ENCODE data around the gene AAK1. TPM values are rescaled to one million over a fixed set of nuclear protein-coding genes. Genes with fewer than 3 reads are reported as not detected.

AAK1 gene
- total RNA-seq, 1 donor from 2014 or later, result 68.2 TPM

GRCh38 chr2:69462780-69463179 is 180.8 kb downstream of the AAK1 start:
- no peak for DNase-seq
- Mint-ChIP-seq H3K36me3 (ENCODE audit: unreplicated experiment) (peaks cover 4% of the 10 kb centered on the region), H3K4me3 (ENCODE audit: unreplicated experiment) (no peak overlapping the region), H3K27ac (ENCODE audit: unreplicated experiment) (no peak overlapping the region), H3K9me3 (ENCODE audit: unreplicated experiment) (peaks cover 8% of the 10 kb centered on the region), H3K27me3 (ENCODE audit: unreplicated experiment) (no peaks in the 10 kb centered on the region), H3K4me1 (ENCODE audit: low read depth, unreplicated experiment) (peaks cover 23% of the 10 kb centered on the region)
- no peak for TF ChIP-seq CTCF (IDR thresholded peaks at IDR 0.05; ENCODE audit: partially characterized antibody, unreplicated experiment)

- H3K27ac Mint-ChIP-seq (ENCODE audit: unreplicated experiment), result no peak overlapping the region
- no peak for DNase-seq
- H3K27me3 Mint-ChIP-seq (ENCODE audit: unreplicated experiment), result no peaks in the 10 kb centered on the region
- peaks cover 4% of the 10 kb centered on the region for H3K36me3 Mint-ChIP-seq (ENCODE audit: unreplicated experiment)
- no peak for TF ChIP-seq CTCF (IDR thresholded peaks at IDR 0.05; ENCODE audit: partially characterized antibody, unreplicated experiment)
- peaks cover 7% of the 10 kb centered on the region for H3K9me3 Mint-ChIP-seq (ENCODE audit: unreplicated experiment)
- H3K4me3 Mint-ChIP-seq (ENCODE audit: unreplicated experiment), result no peak overlapping the region
- peaks cover 22% of the 10 kb centered on the region for H3K4me1 Mint-ChIP-seq (ENCODE audit: low read depth, unreplicated experiment)
Observed at GRCh38 chr2:69461404-69461803, 182.1 kb downstream of the AAK1 start.

- Mint-ChIP-seq H3K9me3 (ENCODE audit: unreplicated experiment) (peaks cover 3% of the 10 kb centered on the region), H3K27me3 (ENCODE audit: unreplicated experiment) (no peaks in the 10 kb centered on the region), H3K4me1 (ENCODE audit: low read depth, unreplicated experiment) (peaks cover 7% of the 10 kb centered on the region), H3K27ac (ENCODE audit: unreplicated experiment) (no peak overlapping the region), H3K4me3 (ENCODE audit: unreplicated experiment) (no peak overlapping the region), H3K36me3 (ENCODE audit: unreplicated experiment) (peaks cover 4% of the 10 kb centered on the region)
- DNase-seq, result no peak
- no peak for TF ChIP-seq CTCF (IDR thresholded peaks at IDR 0.05; ENCODE audit: partially characterized antibody, unreplicated experiment)
Observed at GRCh38 chr2:69459936-69460335, 183.6 kb downstream of the AAK1 start.

GRCh38 chr2:69456950-69457445 is 186.5 kb downstream of the AAK1 start:
- H3K4me3 Mint-ChIP-seq (ENCODE audit: unreplicated experiment), result no peak overlapping the region

GRCh38 chr2:69456154-69456553 is 187.4 kb downstream of the AAK1 start:
- no peak overlapping the region for H3K4me3 Mint-ChIP-seq (ENCODE audit: unreplicated experiment)
- no peak overlapping the region for H3K27ac Mint-ChIP-seq (ENCODE audit: unreplicated experiment)
- no peaks in the 10 kb centered on the region for H3K27me3 Mint-ChIP-seq (ENCODE audit: unreplicated experiment)
- H3K9me3 Mint-ChIP-seq (ENCODE audit: unreplicated experiment), result peaks cover 6% of the 10 kb centered on the region
- TF ChIP-seq CTCF (IDR thresholded peaks at IDR 0.05; ENCODE audit: partially characterized antibody, unreplicated experiment), result no peak
- peaks cover 5% of the 10 kb centered on the region for H3K36me3 Mint-ChIP-seq (ENCODE audit: unreplicated experiment)
- H3K4me1 Mint-ChIP-seq (ENCODE audit: low read depth, unreplicated experiment), result no peaks in the 10 kb centered on the region
- DNase-seq, result no peak

More at GRCh38 chr2:69456950-69457445, 186.5 kb downstream of the AAK1 start:
- H3K27ac Mint-ChIP-seq (ENCODE audit: unreplicated experiment), result no peak overlapping the region
- peaks cover 6% of the 10 kb centered on the region for H3K9me3 Mint-ChIP-seq (ENCODE audit: unreplicated experiment)
- no peaks in the 10 kb centered on the region for H3K27me3 Mint-ChIP-seq (ENCODE audit: unreplicated experiment)
- H3K4me1 Mint-ChIP-seq (ENCODE audit: low read depth, unreplicated experiment), result no peaks in the 10 kb centered on the region
- DNase-seq, result no peak
- no peak for TF ChIP-seq CTCF (IDR thresholded peaks at IDR 0.05; ENCODE audit: partially characterized antibody, unreplicated experiment)
- H3K36me3 Mint-ChIP-seq (ENCODE audit: unreplicated experiment), result peaks cover 5% of the 10 kb centered on the region
